ENCODE measurements around the gene PTPN1. TPM values are rescaled to one million over a fixed set of nuclear protein-coding genes. Genes with fewer than 3 reads are reported as not detected.

PTPN1 gene
- total and polyA plus RNA-seq, 2 experiments from 2014 or later: 16.9 to 26.4 TPM

GRCh38 chr20:50540620-50541605, 30.7 kb downstream of the PTPN1 start:
- DNase-seq (ENCODE audit: low spot score) (peak; percentile 50), ATAC-seq (no peak; the same call in 1 of the 3 replicates)
- no peaks in the 10 kb centered on the region for H3K36me3 ChIP-seq (ENCODE audit: insufficient read depth)
- H3K9me2 ChIP-seq (ENCODE audit: insufficient read depth): no peaks in the 10 kb centered on the region
- Mint-ChIP-seq H3K4me3 (no peak overlapping the region), H3K4me1 (peaks cover 5% of the 10 kb centered on the region), H3K27me3 (ENCODE audit: insufficient read depth, low read depth, poor library complexity) (no peaks in the 10 kb centered on the region), H3K27ac (no peak overlapping the region), H3K36me3 (ENCODE audit: low read depth) (no peaks in the 10 kb centered on the region; the same call in 1 of the 3 replicates), H3K9me3 (no peaks in the 10 kb centered on the region)
- no peak overlapping the region for H3K27ac ChIP-seq (ENCODE audit: low read depth)
- H3K27me3 ChIP-seq (ENCODE audit: insufficient read depth): no peaks in the 10 kb centered on the region
- H2AFZ ChIP-seq: no peak overlapping the region
- no peak overlapping the region for H3K4me3 ChIP-seq
- no peak for TF ChIP-seq CREB1 (CRISPR knock-in tag; IDR thresholded peaks at IDR 0.05; ENCODE audit: low read depth)
- TF ChIP-seq REST (IDR thresholded peaks at IDR 0.05; ENCODE audit: unreplicated experiment): no peak
- H3F3A ChIP-seq (replicated peaks; ENCODE audit: low read depth): no peaks in the 10 kb centered on the region
- H4K20me1 ChIP-seq (replicated peaks; ENCODE audit: insufficient read depth): no peaks in the 10 kb centered on the region
- H3K79me2 ChIP-seq (replicated peaks; ENCODE audit: insufficient read depth): peaks cover 81% of the 10 kb centered on the region
- H3K4me1 ChIP-seq (ENCODE audit: insufficient read depth): no peaks in the 10 kb centered on the region
- no peak overlapping the region for H3K4me2 ChIP-seq

- Mint-ChIP-seq H3K4me3 (no peak overlapping the region), H3K36me3 (ENCODE audit: low read depth) (no peaks in the 10 kb centered on the region; the same call in 1 of the 3 replicates), H3K27me3 (ENCODE audit: insufficient read depth, low read depth, poor library complexity) (no peaks in the 10 kb centered on the region), H3K27ac (no peak overlapping the region), H3K9me3 (no peaks in the 10 kb centered on the region), H3K4me1 (peaks cover 5% of the 10 kb centered on the region)
- no peaks in the 10 kb centered on the region for H3K27me3 ChIP-seq (ENCODE audit: insufficient read depth)
- H3K4me3 ChIP-seq: no peak overlapping the region
- H3K79me2 ChIP-seq (replicated peaks; ENCODE audit: insufficient read depth): peaks cover 82% of the 10 kb centered on the region
- no peak for TF ChIP-seq ZNF331 (CRISPR knock-in tag; IDR thresholded peaks at IDR 0.05; ENCODE audit: low read depth)
- TF ChIP-seq STAT1 (IDR thresholded peaks at IDR 0.05; ENCODE audit: unreplicated experiment): no peak
- DNase-seq (ENCODE audit: low spot score) (no peak), ATAC-seq (no peak)
- H3K4me1 ChIP-seq (ENCODE audit: insufficient read depth): no peaks in the 10 kb centered on the region
- no peaks in the 10 kb centered on the region for H3F3A ChIP-seq (replicated peaks; ENCODE audit: low read depth)
- H4K20me1 ChIP-seq (replicated peaks; ENCODE audit: insufficient read depth): no peaks in the 10 kb centered on the region
- H3K27ac ChIP-seq (ENCODE audit: low read depth): no peak overlapping the region
- H2AFZ ChIP-seq: no peak overlapping the region
- H3K9me2 ChIP-seq (ENCODE audit: insufficient read depth): no peaks in the 10 kb centered on the region
- no peak overlapping the region for H3K4me2 ChIP-seq
- no peaks in the 10 kb centered on the region for H3K36me3 ChIP-seq (ENCODE audit: insufficient read depth)
Observed at GRCh38 chr20:50541606-50542041, 31.4 kb downstream of the PTPN1 start.

- Histone ChIP-seq H3F3A (replicated peaks; ENCODE audit: low read depth) (no peaks in the 10 kb centered on the region), H3K4me3 (no peak overlapping the region), H4K20me1 (replicated peaks; ENCODE audit: insufficient read depth) (peaks cover 7% of the 10 kb centered on the region; the same call in 1 of the 2 replicates), H3K4me2 (no peak overlapping the region), H3K4me1 (ENCODE audit: insufficient read depth) (no peaks in the 10 kb centered on the region), H3K36me3 (ENCODE audit: insufficient read depth) (no peaks in the 10 kb centered on the region), H3K27me3 (ENCODE audit: insufficient read depth) (no peaks in the 10 kb centered on the region), H3K27ac (ENCODE audit: low read depth) (no peak overlapping the region), H3K9me2 (ENCODE audit: insufficient read depth) (no peaks in the 10 kb centered on the region), H3K79me2 (replicated peaks; ENCODE audit: insufficient read depth) (peaks cover 77% of the 10 kb centered on the region), H2AFZ (no peak overlapping the region)
- Mint-ChIP-seq H3K27ac (no peak overlapping the region; the same call in 1 of the 2 replicates), H3K4me3 (no peak overlapping the region), H3K27me3 (ENCODE audit: insufficient read depth, low read depth, poor library complexity) (no peaks in the 10 kb centered on the region), H3K4me1 (peaks cover 5% of the 10 kb centered on the region), H3K9me3 (no peaks in the 10 kb centered on the region), H3K36me3 (ENCODE audit: low read depth) (no peaks in the 10 kb centered on the region; the same call in 1 of the 3 replicates)
- no peak for ATAC-seq
- DNase-seq (ENCODE audit: low spot score): no peak
- TF ChIP-seq ETS1 (IDR thresholded peaks at IDR 0.05) (no peak), STAT1 (IDR thresholded peaks at IDR 0.05; ENCODE audit: unreplicated experiment) (no peak), CTCF (conservative IDR thresholded peaks at IDR 0.05; ENCODE audit: low read depth in 2 of 2) (no peak)
Observed at GRCh38 chr20:50543326-50543725, 33.1 kb downstream of the PTPN1 start.

Measured in GM23338 (cell line).